Measurements from ENCODE around the gene ELL. TPM values are rescaled to one million over a fixed set of nuclear protein-coding genes. Genes with fewer than 3 reads are reported as not detected.
"Not testable (repeated sequence)": the region's sequence is repeated elsewhere in the genome, so short reads cannot be mapped to it uniquely, and the experiment has no call there.

ELL gene
- total RNA-seq, 1 experiment from 2014 or later: 21.0 TPM

- DNase-seq (no peak), ATAC-seq (no peak; the same call in 1 of the 2 replicates)
- H3K4me3 ChIP-seq (ENCODE audit: low read length): no peak overlapping the region
- H3K36me3 ChIP-seq (ENCODE audit: low read depth, low read length): no peaks in the 10 kb centered on the region; the same call in 1 of the 2 replicates
- no peaks in the 10 kb centered on the region for H3K9me3 ChIP-seq (ENCODE audit: low read length)
- intact Hi-C loops (cut with micrococcal nuclease): no loop called here
- no peaks in the 10 kb centered on the region for H3K9me2 ChIP-seq (replicated peaks; ENCODE audit: low read length)
- no peaks in the 10 kb centered on the region for H3K27me3 ChIP-seq (ENCODE audit: low read length)
- H2AFZ ChIP-seq (ENCODE audit: low read length): no peak overlapping the region
- H3F3A ChIP-seq (ENCODE audit: low read length, unreplicated experiment): no peaks in the 10 kb centered on the region
- no peak overlapping the region for H3K9ac ChIP-seq (ENCODE audit: low read length)
- TF ChIP-seq EZH2phosphoT487 (IDR thresholded peaks at IDR 0.05; ENCODE audit: borderline replicate concordance, low read length): no peak
- TF ChIP-seq CTCF (conservative IDR thresholded peaks at IDR 0.05; ENCODE audit: low read depth, low read length): no peak
- no peak for TF ChIP-seq EZH2 (IDR thresholded peaks at IDR 0.05; ENCODE audit: low read length, unreplicated experiment)
- no peaks in the 10 kb centered on the region for H4K20me1 ChIP-seq (ENCODE audit: low read length)
- H3K4me1 ChIP-seq (ENCODE audit: insufficient read depth, low read length): peaks cover 9% of the 10 kb centered on the region
- ChIA-PET CTCF (no interaction called here), POLR2A (ENCODE audit: unreplicated experiment) (no interaction called here)
- no peaks in the 10 kb centered on the region for H3K79me2 ChIP-seq (ENCODE audit: low read length)
- H3K27ac ChIP-seq (ENCODE audit: low read length): no peak overlapping the region
- BruUV-seq (replicated peaks): no TSS peak
- no peak overlapping the region for H3K4me2 ChIP-seq (ENCODE audit: low read length)
Measured at GRCh38 chr19:18529782-18530181, 7.9 kb upstream of the ELL start.

GRCh38 chr19:18526316-18526715, 4.4 kb upstream of the ELL start:
- Histone ChIP-seq H3K4me1 (ENCODE audit: insufficient read depth, low read length) (peaks cover 12% of the 10 kb centered on the region), H3K9ac (ENCODE audit: low read length) (no peak overlapping the region), H3K27ac (ENCODE audit: low read length) (no peak overlapping the region; the same call in 1 of the 2 replicates), H3K27me3 (ENCODE audit: low read length) (no peaks in the 10 kb centered on the region), H3K4me2 (ENCODE audit: low read length) (peak overlapping the region; percentile 46), H4K20me1 (ENCODE audit: low read length) (peaks cover 2% of the 10 kb centered on the region; the same call in 1 of the 2 replicates), H3F3A (ENCODE audit: low read length, unreplicated experiment) (no peaks in the 10 kb centered on the region), H3K9me2 (replicated peaks; ENCODE audit: low read length) (no peaks in the 10 kb centered on the region), H2AFZ (ENCODE audit: low read length) (0 out of 2 replicates have a peak overlapping the region, but pooled peaks have one; percentile 35), H3K9me3 (ENCODE audit: low read length) (no peaks in the 10 kb centered on the region), H3K79me2 (ENCODE audit: low read length) (peaks cover 6% of the 10 kb centered on the region), H3K36me3 (ENCODE audit: low read depth, low read length) (no peaks in the 10 kb centered on the region), H3K4me3 (ENCODE audit: low read length) (no peak overlapping the region)
- ChIA-PET CTCF (interaction anchor here (1.0 kb wide), 1 partner anchor 56 kb away, joined by 3 read pairs; no protein-coding TSS in a partner anchor), POLR2A (ENCODE audit: unreplicated experiment) (interaction anchor here (0.8 kb wide), 1 partner anchor 31 kb away, joined by 3 read pairs; the partner anchor contains the start of gene KXD1)
- DNase-seq: peak; percentile 86
- TF ChIP-seq EZH2 (IDR thresholded peaks at IDR 0.05; ENCODE audit: low read length, unreplicated experiment) (no peak), CTCF (conservative IDR thresholded peaks at IDR 0.05; ENCODE audit: low read depth, low read length) (no peak), EZH2phosphoT487 (IDR thresholded peaks at IDR 0.05; ENCODE audit: borderline replicate concordance, low read length) (no peak)
- intact Hi-C loops (cut with micrococcal nuclease): no loop called here
- no peak; the same call in 1 of the 2 replicates for ATAC-seq
- no TSS peak for BruUV-seq (replicated peaks)

- H3K4me3 ChIP-seq (ENCODE audit: low read length): no peak overlapping the region
- H4K20me1 ChIP-seq (ENCODE audit: low read length): peaks cover 20% of the 10 kb centered on the region
- no peaks in the 10 kb centered on the region for H3K9me3 ChIP-seq (ENCODE audit: low read length)
- POLR2A ChIA-PET (ENCODE audit: unreplicated experiment): no interaction called here
- H3K27ac ChIP-seq (ENCODE audit: low read length): no peak overlapping the region
- CTCF ChIA-PET: no interaction called here
- intact Hi-C loops (cut with micrococcal nuclease): loop anchor here (5.0 kb wide), 3 partner anchors 33 to 113 kb away; partner anchors contain the start of genes KLHL26 and KXD1
- no peaks in the 10 kb centered on the region for H3K36me3 ChIP-seq (ENCODE audit: low read depth, low read length)
- ATAC-seq: no peak
- H3K4me1 ChIP-seq (ENCODE audit: insufficient read depth, low read length): peaks cover 25% of the 10 kb centered on the region
- H3K27me3 ChIP-seq (ENCODE audit: low read length): no peaks in the 10 kb centered on the region
- no TSS peak for BruUV-seq (replicated peaks)
- no peak for DNase-seq
- H3K9ac ChIP-seq (ENCODE audit: low read length): no peak overlapping the region
- peaks cover 26% of the 10 kb centered on the region for H3K79me2 ChIP-seq (ENCODE audit: low read length)
- no peak for TF ChIP-seq EZH2 (IDR thresholded peaks at IDR 0.05; ENCODE audit: low read length, unreplicated experiment)
- no peaks in the 10 kb centered on the region for H3F3A ChIP-seq (ENCODE audit: low read length, unreplicated experiment)
- no peak overlapping the region for H2AFZ ChIP-seq (ENCODE audit: low read length)
- no peaks in the 10 kb centered on the region for H3K9me2 ChIP-seq (replicated peaks; ENCODE audit: low read length)
- H3K4me2 ChIP-seq (ENCODE audit: low read length): no peak overlapping the region
Measured at GRCh38 chr19:18523841-18524240, 2.0 kb upstream of the ELL start.

- BruUV-seq (replicated peaks): TSS peak; percentile 71
- H3K4me2 ChIP-seq (ENCODE audit: low read length): peak overlapping the region; percentile 60
- POLR2A ChIA-PET (ENCODE audit: unreplicated experiment): interaction anchor here (0.6 to 1.4 kb wide), 3 partner anchors 34 to 330 kb away, joined by 3 to 10 read pairs (median 4); partner anchors contain the start of genes JUND, KXD1 and MPV17L2
- H3F3A ChIP-seq (ENCODE audit: low read length, unreplicated experiment); H3K4me3 ChIP-seq (ENCODE audit: low read length); H3K9me2 ChIP-seq (replicated peaks; ENCODE audit: low read length); H3K9me3 ChIP-seq (ENCODE audit: low read length); H3K36me3 ChIP-seq (ENCODE audit: low read depth, low read length); DNase-seq; CTCF ChIA-PET; H3K27me3 ChIP-seq (ENCODE audit: low read length); ATAC-seq; H3K27ac ChIP-seq (ENCODE audit: low read length): not testable (repeated sequence)
- H4K20me1 ChIP-seq (ENCODE audit: low read length): peaks cover 26% of the 10 kb centered on the region
- intact Hi-C loops (cut with micrococcal nuclease): loop anchor here (5.0 kb wide), 3 partner anchors 34 to 114 kb away; partner anchors contain the start of genes KLHL26 and KXD1
- peak overlapping the region; percentile 36; the same call in 1 of the 2 replicates for H3K9ac ChIP-seq (ENCODE audit: low read length)
- peaks cover 35% of the 10 kb centered on the region for H3K79me2 ChIP-seq (ENCODE audit: low read length)
- H3K4me1 ChIP-seq (ENCODE audit: insufficient read depth, low read length): peaks cover 26% of the 10 kb centered on the region
- H2AFZ ChIP-seq (ENCODE audit: low read length): peak overlapping the region; percentile 52
Measured at GRCh38 chr19:18522862-18523440, 1.1 kb upstream of the ELL start.

All from PC-3 (cell line).